ENCODE measurements around the gene PLPPR1. TPM values are rescaled to one million over a fixed set of nuclear protein-coding genes. Genes with fewer than 3 reads are reported as not detected.

PLPPR1 gene
- total RNA-seq, 4 donors from 2014 or later, result 0.26 to 3.8 (median 0.57) TPM; not detected in 1

DNA sequence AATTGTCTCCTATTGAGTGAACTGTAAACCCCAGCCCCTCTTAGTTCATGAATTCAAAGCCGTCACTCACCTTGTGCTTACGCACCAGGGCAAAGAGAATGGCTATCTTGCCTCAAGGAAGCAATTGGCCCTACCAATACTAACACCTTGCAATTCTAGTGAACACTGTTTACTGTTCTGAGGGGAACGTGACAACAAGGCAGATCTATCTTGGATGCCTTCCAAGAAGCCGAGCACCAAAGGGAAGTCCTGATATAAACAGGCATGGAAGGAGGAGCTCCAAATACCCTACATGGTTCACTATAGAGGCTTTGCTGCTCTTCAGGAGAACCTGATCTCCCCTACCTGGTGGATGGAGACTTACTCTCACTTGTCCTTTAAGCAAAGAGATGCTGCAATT, 1.7 kb upstream of the PLPPR1 start:
- Histone ChIP-seq H3K36me3 (no peaks in the 10 kb centered on the region), H3K4me3 (no peak overlapping the region), H3K9me3 (no peaks in the 10 kb centered on the region), H3K27me3 (peaks cover 28% of the 10 kb centered on the region), H3K4me1 (peaks cover 17% of the 10 kb centered on the region), H3K27ac (no peak overlapping the region)
- no peak for TF ChIP-seq EP300 (IDR thresholded peaks at IDR 0.05)
- TF ChIP-seq POLR2AphosphoS5 (IDR thresholded peaks at IDR 0.05), result no peak
- TF ChIP-seq POLR2A (IDR thresholded peaks at IDR 0.05), result no peak
- TF ChIP-seq CTCF (IDR thresholded peaks at IDR 0.05), result no peak
- no peak for DNase-seq (ENCODE audit: low spot score in 2 of 2)
- WGBS, result 53% methylated on average over 4 of the region's 4 CpGs

DNA sequence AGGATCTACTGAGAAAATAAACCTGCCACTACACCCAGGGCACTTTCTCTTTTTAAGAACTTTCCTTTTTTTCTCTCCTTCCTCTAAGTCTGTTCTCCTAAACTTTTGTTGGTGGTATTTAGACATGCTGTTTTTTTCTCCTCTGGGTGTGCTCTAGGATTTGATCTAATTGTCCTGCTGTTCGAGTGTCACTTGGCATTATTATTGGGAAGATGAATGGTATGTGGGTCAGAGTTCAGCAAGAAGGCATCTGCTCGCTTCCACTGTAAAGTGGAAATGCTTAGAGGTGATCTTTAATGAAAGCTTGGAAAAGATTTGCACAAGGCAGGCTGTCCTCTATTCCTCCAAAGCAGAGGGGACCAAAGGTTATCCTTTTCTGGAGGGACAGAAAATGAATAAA, 1.3 kb upstream of the PLPPR1 start:
- H3K4me1 ChIP-seq, result peaks cover 17% of the 10 kb centered on the region
- WGBS, result 43% methylated on average over 2 of the region's 2 CpGs
- no peak overlapping the region for H3K27ac ChIP-seq
- H3K9me3 ChIP-seq, result no peaks in the 10 kb centered on the region
- H3K27me3 ChIP-seq, result peaks cover 30% of the 10 kb centered on the region
- H3K36me3 ChIP-seq, result no peaks in the 10 kb centered on the region
- no peak for TF ChIP-seq POLR2A (IDR thresholded peaks at IDR 0.05)
- TF ChIP-seq POLR2AphosphoS5 (IDR thresholded peaks at IDR 0.05), result no peak
- no peak for TF ChIP-seq EP300 (IDR thresholded peaks at IDR 0.05)
- TF ChIP-seq CTCF (IDR thresholded peaks at IDR 0.05), result no peak
- DNase-seq (ENCODE audit: low spot score in 2 of 2), result no peak
- H3K4me3 ChIP-seq, result no peak overlapping the region

GRCh38 chr9:101027733-101028345, 688 bp upstream of the PLPPR1 start:
- no peak for DNase-seq (ENCODE audit: low spot score in 2 of 2)
- Histone ChIP-seq H3K36me3 (no peaks in the 10 kb centered on the region), H3K4me3 (peak overlapping the region; percentile 56), H3K4me1 (peaks cover 17% of the 10 kb centered on the region), H3K27ac (peak overlapping the region; percentile 34), H3K27me3 (peaks cover 30% of the 10 kb centered on the region), H3K9me3 (no peaks in the 10 kb centered on the region)
- 24% methylated on average over 10 of the region's 12 CpGs for WGBS
- no peak for TF ChIP-seq POLR2A (IDR thresholded peaks at IDR 0.05)
- no peak for TF ChIP-seq CTCF (IDR thresholded peaks at IDR 0.05)
- TF ChIP-seq EP300 (IDR thresholded peaks at IDR 0.05), result no peak
- no peak for TF ChIP-seq POLR2AphosphoS5 (IDR thresholded peaks at IDR 0.05)

DNA sequence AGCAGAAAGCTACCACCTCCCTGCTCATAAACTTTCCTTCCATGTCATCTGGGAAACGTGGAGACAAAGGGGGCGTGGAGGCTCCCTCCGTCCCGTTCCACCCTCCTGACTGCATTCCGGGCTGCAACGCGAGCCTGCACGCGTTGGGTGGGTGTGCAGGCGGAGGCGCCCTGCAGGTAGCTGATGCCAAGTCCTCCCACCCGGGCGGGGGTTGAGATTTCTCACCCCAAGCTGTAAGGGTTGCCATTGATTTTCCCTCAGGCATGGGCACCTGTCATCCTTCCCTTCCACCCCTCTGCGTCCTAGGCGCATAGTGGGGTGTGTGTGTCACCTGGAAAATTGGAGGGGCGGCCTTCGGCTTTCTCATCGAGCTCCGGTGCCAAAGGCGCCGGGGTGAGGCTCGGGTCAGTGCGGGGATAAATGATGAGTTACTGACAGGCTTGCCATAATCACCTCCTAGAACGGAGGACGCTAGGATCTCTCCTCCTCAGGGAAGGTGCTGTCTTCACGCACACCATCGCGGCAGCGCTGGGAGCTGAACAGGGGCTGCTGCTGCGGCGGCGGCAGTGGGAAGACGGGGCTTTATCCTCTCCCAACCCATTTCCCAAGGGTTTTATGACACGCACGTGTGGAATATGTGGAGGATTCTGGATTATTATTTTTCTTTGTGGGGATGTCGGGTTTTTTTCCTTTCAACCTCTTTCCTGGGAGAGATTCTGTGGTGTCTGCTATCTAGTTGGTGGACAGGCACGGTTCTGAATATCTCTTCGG, 973 bp downstream of the PLPPR1 start:
- Histone ChIP-seq H3K27ac (no peak overlapping the region), H3K4me3 (peak overlapping the region; percentile 56), H3K36me3 (no peaks in the 10 kb centered on the region), H3K27me3 (peaks cover 30% of the 10 kb centered on the region), H3K4me1 (peaks cover 17% of the 10 kb centered on the region), H3K9me3 (no peaks in the 10 kb centered on the region)
- TF ChIP-seq EP300 (IDR thresholded peaks at IDR 0.05) (no peak), POLR2AphosphoS5 (IDR thresholded peaks at IDR 0.05) (no peak), CTCF (IDR thresholded peaks at IDR 0.05) (no peak), POLR2A (IDR thresholded peaks at IDR 0.05) (no peak)
- no peak for DNase-seq (ENCODE audit: low spot score in 2 of 2)
- 4% methylated on average over 19 of the region's 38 CpGs for WGBS

GRCh38 chr9:101030086-101030391, 1.5 kb downstream of the PLPPR1 start:
- Histone ChIP-seq H3K4me3 (no peak overlapping the region), H3K9me3 (no peaks in the 10 kb centered on the region), H3K36me3 (no peaks in the 10 kb centered on the region), H3K27me3 (peaks cover 30% of the 10 kb centered on the region), H3K27ac (no peak overlapping the region), H3K4me1 (peaks cover 17% of the 10 kb centered on the region)
- no peak for TF ChIP-seq POLR2A (IDR thresholded peaks at IDR 0.05)
- WGBS, result 35% methylated on average over 8 of the region's 8 CpGs
- no peak for DNase-seq (ENCODE audit: low spot score in 2 of 2)
